Liver (tissue), 9 donors: ENCODE data around the gene ANGPT4. TPM values are rescaled to one million over a fixed set of nuclear protein-coding genes. Genes with fewer than 3 reads are reported as not detected.

Experiments used
- DNase-seq: peaks from one replicate; pipeline ENCODE4 v3.0.0-alpha.2; 2017; ENCODE audit warnings: low spot score
- H3K27ac ChIP-seq, 2 donors: one replicate each; pipeline ENCODE4 v1.7.0; 2013; ENCODE audit warnings: inconsistent platforms in 2 of 2, low read length in 2 of 2, control low read depth in 1 of 2, low read depth in 1 of 2, mild to moderate bottlenecking in 1 of 2
- H3K27me3 ChIP-seq, 4 donors: one replicate each; pipeline versions ENCODE4 v1.6.1 to v1.7.0; 2013; ENCODE audit warnings: low read length in 3 of 4, inconsistent platforms in 1 of 4, mild to moderate bottlenecking in 1 of 4, moderate library complexity in 1 of 4; ENCODE audit not compliant: control insufficient read depth in 4 of 4, insufficient read depth in 4 of 4
- H3K36me3 ChIP-seq, 4 donors: one replicate each; pipeline versions ENCODE4 v1.6.1 to v1.7.0; 2013; ENCODE audit warnings: low read length in 3 of 4, mild to moderate bottlenecking in 3 of 4, low read depth in 1 of 4, moderate library complexity in 1 of 4; ENCODE audit not compliant: control insufficient read depth in 4 of 4, insufficient read depth in 3 of 4
- H3K4me1 ChIP-seq, 4 donors: one replicate each; pipeline versions ENCODE4 v1.6.1 to v1.7.0; 2013; ENCODE audit warnings: low read length in 3 of 4, mild to moderate bottlenecking in 3 of 4, moderate library complexity in 1 of 4; ENCODE audit not compliant: control insufficient read depth in 4 of 4, insufficient read depth in 4 of 4
- H3K4me3 ChIP-seq, 3 donors: one replicate each; pipeline versions ENCODE4 v1.6.1 to v1.7.0; 2013; ENCODE audit warnings: low read length in 3 of 3, control low read depth in 1 of 3, low read depth in 1 of 3, mild to moderate bottlenecking in 1 of 3
- H3K9ac ChIP-seq, 2 donors: one replicate each; pipeline ENCODE4 v1.7.0; 2013; ENCODE audit warnings: low read length in 2 of 2, mild to moderate bottlenecking in 2 of 2, moderate library complexity in 2 of 2, control low read depth in 1 of 2, low read depth in 1 of 2
- H3K9me3 ChIP-seq, 4 donors: one replicate each; pipeline versions ENCODE4 v1.6.1 to v1.7.0; 2013; ENCODE audit warnings: low read length in 3 of 4; ENCODE audit not compliant: control insufficient read depth in 4 of 4
- EGR1 ChIP-seq, 2 donors: IDR thresholded peaks; 2 replicates each; pipeline ENCODE4 v1.6.1; 2016 to 2018; ENCODE audit warnings: antibody characterized with exemption in 2 of 2, low read depth in 2 of 2
- FOXA1 ChIP-seq: IDR thresholded peaks from 2 replicates; pipeline ENCODE4 v1.6.1; 2016; ENCODE audit warnings: antibody characterized with exemption
- FOXA2 ChIP-seq: IDR thresholded peaks from 2 replicates; pipeline ENCODE4 v1.6.1; 2016; ENCODE audit warnings: antibody characterized with exemption
- GABPA ChIP-seq, 2 donors: IDR thresholded peaks in 1 of 2; conservative IDR thresholded peaks in 1 of 2; 2 replicates each; pipeline ENCODE4 v1.6.1; 2016; ENCODE audit warnings: antibody characterized with exemption in 2 of 2, mild to moderate bottlenecking in 1 of 2, moderate library complexity in 1 of 2
- HNF4G ChIP-seq: IDR thresholded peaks from 2 replicates; pipeline ENCODE4 v1.6.1; 2016; ENCODE audit warnings: antibody characterized with exemption
- JUND ChIP-seq, 2 donors: IDR thresholded peaks; 2 replicates each; pipeline ENCODE4 v1.6.1; 2016; ENCODE audit warnings: antibody characterized with exemption in 2 of 2
- NR2F2 ChIP-seq: IDR thresholded peaks from 2 replicates; pipeline ENCODE4 v1.6.1; 2016; ENCODE audit warnings: antibody characterized with exemption
- RAD21 ChIP-seq, 2 donors: IDR thresholded peaks; 2 replicates each; pipeline ENCODE4 v1.6.1; 2016; ENCODE audit warnings: antibody characterized with exemption in 2 of 2, mild to moderate bottlenecking in 2 of 2
- SP1 ChIP-seq: IDR thresholded peaks from 2 replicates; pipeline ENCODE4 v1.6.1; 2018; ENCODE audit warnings: antibody characterized with exemption, mild to moderate bottlenecking
- TAF1 ChIP-seq: conservative IDR thresholded peaks from 2 replicates; pipeline ENCODE4 v1.6.1; 2016; ENCODE audit warnings: antibody characterized with exemption, mild to moderate bottlenecking
- YY1 ChIP-seq: IDR thresholded peaks from 2 replicates; pipeline ENCODE4 v1.6.1; 2016; ENCODE audit warnings: antibody characterized with exemption, mild to moderate bottlenecking
- WGBS: extraction: QIAGEN DNeasy Blood & Tissue Kit; methylation state at CpG from one replicate; pipeline ENCODE4 v1.1.7; 2013; 5-methylcytosine and 5-hydroxymethylcytosine counted together
- polyA plus RNA-seq, 2 donors: library from polyadenylated mRNA; stranded (reverse) in 1 of 2; unstranded in 1 of 2; fragments of 200-250 nt in 1 of 2; fragments of >200 nt in 1 of 2; fragmentation: Nextera tagmentation in 1 of 2; extraction: Ambion mirVana in 1 of 2; gene quantifications; one replicate each; pipeline versions ENCODE4 v1.2.1 to v1.2.3, GENCODE V29; 2013 to 2015
- total RNA-seq, 2 donors: library from RNA; depleted of rRNA; stranded (reverse); fragments of >200 nt; gene quantifications; one replicate each; pipeline ENCODE4 v1.2.3, GENCODE V29; 2014
- TF ChIP-seq, protein P1 (sequence below): IDR thresholded peaks from 2 replicates; pipeline ENCODE4 v1.6.1; 2016; ENCODE audit warnings: antibody characterized with exemption
- TF ChIP-seq, protein P2 (sequence below): fragments of 150-350 bp; IDR thresholded peaks from 2 replicates; pipeline ENCODE4 v1.5.1; 2017; ENCODE audit warnings: improper control_type of control experiment, low read depth, low read length; ENCODE audit not compliant: missing input control
- TF ChIP-seq, protein P3 (sequence below): IDR thresholded peaks from 2 replicates; pipeline ENCODE4 v1.6.1; 2016; ENCODE audit warnings: antibody characterized with exemption
- TF ChIP-seq, protein P4 (sequence below): IDR thresholded peaks from 2 replicates; pipeline ENCODE4 v1.6.1; 2016; ENCODE audit warnings: antibody characterized with exemption, mild to moderate bottlenecking
- TF ChIP-seq, protein P5 (sequence below): IDR thresholded peaks from 2 replicates; pipeline ENCODE4 v1.6.1; 2016; ENCODE audit warnings: antibody characterized with exemption
- donor health status: healthy.
- donor health status: healthy.
- donor health status: healthy.
- donor health status: healthy.
- donor health status: healthy.

The ANGPT4 gene
- total and polyA plus RNA-seq, 4 donors: 0.05 to 0.13 (median 0.08) TPM

DNA sequence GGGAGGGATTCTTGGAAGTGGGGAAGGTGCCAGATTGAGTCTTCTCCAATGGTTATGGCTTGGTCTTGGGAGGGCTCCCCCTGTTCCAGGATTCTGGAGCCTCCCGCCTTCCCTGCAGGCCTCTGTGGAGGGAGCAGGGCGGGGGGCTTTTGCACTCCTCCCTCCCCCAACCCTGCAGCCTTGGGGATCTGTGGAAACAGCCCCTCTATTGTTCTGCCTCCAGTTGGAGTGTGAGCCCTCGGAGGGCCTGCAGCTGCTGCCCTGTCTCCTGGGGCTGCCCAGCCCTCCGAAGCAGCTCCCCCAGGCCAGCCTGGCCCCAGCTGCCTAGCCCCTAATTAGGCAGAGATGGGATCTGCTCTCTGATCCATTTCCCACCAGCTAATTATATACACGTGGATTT, 67.9 kb downstream of the ANGPT4 start:
- Histone ChIP-seq H3K4me3 (no peak overlapping the region), H3K9ac (no peak overlapping the region), H3K27me3 (no peaks in the 10 kb centered on the region), H3K9me3 (no peaks in the 10 kb centered on the region), H3K4me1 (peaks cover 0 to 14% (median 0%) of the 10 kb centered on the region in 4 donors), H3K36me3 (peaks cover 0 to 3% (median 0%) of the 10 kb centered on the region in 4 donors), H3K27ac (no peak overlapping the region)
- DNase-seq: no peak
- no peak for TF ChIP-seq TAF1
- 95% methylated on average over 5 of the region's 5 CpGs for WGBS

DNA sequence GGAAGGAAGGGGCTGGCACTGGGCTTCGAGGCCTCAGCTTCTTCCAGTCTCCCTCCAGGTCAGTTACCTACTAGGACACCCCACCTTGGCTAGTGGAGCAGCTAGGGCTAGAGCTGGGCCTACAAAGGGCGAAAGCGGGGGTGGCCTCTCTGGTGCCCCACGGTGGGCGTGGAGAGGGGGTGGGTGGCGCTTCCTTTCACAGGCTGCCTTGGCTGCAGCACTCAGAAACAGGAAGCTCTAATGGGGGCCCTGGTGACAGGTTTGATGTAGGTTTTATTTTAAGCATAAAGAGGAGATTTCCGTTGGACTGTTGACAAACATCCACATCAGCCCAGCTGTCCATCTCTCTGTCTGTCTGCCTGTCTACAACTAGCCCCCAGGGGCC, 69.2 kb downstream of the ANGPT4 start:
- DNase-seq: peak; percentile 43
- no peaks in the 10 kb centered on the region for H3K27me3 ChIP-seq
- no peaks in the 10 kb centered on the region for H3K9me3 ChIP-seq
- H3K36me3 ChIP-seq: peaks cover 0 to 3% (median 0%) of the 10 kb centered on the region in 4 donors
- H3K4me3 ChIP-seq: no peak overlapping the region
- peak overlapping the region in 1 of 2 donors; percentile 22 for H3K27ac ChIP-seq
- TF ChIP-seq JUND (IDR thresholded peaks at IDR 0.05) (no peak), FOXA1 (no peak), YY1 (no peak), FOXA2 (no peak), HNF4G (no peak), NR2F2 (no peak), EGR1 (IDR thresholded peaks at IDR 0.05; ENCODE audit: low read depth in 2 of 2) (no peak), GABPA (IDR thresholded peaks at IDR 0.05 in 1 of 2, conservative IDR thresholded peaks at IDR 0.05 in 1 of 2) (no peak), RAD21 (IDR thresholded peaks at IDR 0.05) (no peak), SP1 (no peak)
- TF ChIP-seq, protein P1, sequence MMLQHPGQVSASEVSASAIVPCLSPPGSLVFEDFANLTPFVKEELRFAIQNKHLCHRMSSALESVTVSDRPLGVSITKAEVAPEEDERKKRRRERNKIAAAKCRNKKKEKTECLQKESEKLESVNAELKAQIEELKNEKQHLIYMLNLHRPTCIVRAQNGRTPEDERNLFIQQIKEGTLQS: no peak
- TF ChIP-seq, protein P2, sequence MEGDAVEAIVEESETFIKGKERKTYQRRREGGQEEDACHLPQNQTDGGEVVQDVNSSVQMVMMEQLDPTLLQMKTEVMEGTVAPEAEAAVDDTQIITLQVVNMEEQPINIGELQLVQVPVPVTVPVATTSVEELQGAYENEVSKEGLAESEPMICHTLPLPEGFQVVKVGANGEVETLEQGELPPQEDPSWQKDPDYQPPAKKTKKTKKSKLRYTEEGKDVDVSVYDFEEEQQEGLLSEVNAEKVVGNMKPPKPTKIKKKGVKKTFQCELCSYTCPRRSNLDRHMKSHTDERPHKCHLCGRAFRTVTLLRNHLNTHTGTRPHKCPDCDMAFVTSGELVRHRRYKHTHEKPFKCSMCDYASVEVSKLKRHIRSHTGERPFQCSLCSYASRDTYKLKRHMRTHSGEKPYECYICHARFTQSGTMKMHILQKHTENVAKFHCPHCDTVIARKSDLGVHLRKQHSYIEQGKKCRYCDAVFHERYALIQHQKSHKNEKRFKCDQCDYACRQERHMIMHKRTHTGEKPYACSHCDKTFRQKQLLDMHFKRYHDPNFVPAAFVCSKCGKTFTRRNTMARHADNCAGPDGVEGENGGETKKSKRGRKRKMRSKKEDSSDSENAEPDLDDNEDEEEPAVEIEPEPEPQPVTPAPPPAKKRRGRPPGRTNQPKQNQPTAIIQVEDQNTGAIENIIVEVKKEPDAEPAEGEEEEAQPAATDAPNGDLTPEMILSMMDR: no peak
- TF ChIP-seq, protein P3, sequence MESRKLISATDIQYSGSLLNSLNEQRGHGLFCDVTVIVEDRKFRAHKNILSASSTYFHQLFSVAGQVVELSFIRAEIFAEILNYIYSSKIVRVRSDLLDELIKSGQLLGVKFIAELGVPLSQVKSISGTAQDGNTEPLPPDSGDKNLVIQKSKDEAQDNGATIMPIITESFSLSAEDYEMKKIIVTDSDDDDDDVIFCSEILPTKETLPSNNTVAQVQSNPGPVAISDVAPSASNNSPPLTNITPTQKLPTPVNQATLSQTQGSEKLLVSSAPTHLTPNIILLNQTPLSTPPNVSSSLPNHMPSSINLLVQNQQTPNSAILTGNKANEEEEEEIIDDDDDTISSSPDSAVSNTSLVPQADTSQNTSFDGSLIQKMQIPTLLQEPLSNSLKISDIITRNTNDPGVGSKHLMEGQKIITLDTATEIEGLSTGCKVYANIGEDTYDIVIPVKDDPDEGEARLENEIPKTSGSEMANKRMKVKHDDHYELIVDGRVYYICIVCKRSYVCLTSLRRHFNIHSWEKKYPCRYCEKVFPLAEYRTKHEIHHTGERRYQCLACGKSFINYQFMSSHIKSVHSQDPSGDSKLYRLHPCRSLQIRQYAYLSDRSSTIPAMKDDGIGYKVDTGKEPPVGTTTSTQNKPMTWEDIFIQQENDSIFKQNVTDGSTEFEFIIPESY: no peak
- TF ChIP-seq, protein P4, sequence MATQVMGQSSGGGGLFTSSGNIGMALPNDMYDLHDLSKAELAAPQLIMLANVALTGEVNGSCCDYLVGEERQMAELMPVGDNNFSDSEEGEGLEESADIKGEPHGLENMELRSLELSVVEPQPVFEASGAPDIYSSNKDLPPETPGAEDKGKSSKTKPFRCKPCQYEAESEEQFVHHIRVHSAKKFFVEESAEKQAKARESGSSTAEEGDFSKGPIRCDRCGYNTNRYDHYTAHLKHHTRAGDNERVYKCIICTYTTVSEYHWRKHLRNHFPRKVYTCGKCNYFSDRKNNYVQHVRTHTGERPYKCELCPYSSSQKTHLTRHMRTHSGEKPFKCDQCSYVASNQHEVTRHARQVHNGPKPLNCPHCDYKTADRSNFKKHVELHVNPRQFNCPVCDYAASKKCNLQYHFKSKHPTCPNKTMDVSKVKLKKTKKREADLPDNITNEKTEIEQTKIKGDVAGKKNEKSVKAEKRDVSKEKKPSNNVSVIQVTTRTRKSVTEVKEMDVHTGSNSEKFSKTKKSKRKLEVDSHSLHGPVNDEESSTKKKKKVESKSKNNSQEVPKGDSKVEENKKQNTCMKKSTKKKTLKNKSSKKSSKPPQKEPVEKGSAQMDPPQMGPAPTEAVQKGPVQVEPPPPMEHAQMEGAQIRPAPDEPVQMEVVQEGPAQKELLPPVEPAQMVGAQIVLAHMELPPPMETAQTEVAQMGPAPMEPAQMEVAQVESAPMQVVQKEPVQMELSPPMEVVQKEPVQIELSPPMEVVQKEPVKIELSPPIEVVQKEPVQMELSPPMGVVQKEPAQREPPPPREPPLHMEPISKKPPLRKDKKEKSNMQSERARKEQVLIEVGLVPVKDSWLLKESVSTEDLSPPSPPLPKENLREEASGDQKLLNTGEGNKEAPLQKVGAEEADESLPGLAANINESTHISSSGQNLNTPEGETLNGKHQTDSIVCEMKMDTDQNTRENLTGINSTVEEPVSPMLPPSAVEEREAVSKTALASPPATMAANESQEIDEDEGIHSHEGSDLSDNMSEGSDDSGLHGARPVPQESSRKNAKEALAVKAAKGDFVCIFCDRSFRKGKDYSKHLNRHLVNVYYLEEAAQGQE: no peak
- TF ChIP-seq, protein P5, sequence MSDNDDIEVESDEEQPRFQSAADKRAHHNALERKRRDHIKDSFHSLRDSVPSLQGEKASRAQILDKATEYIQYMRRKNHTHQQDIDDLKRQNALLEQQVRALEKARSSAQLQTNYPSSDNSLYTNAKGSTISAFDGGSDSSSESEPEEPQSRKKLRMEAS: no peak
- 76% methylated on average over 7 of the region's 7 CpGs for WGBS
- H3K9ac ChIP-seq: no peak overlapping the region
- H3K4me1 ChIP-seq: peaks cover 0 to 14% (median 0%) of the 10 kb centered on the region in 4 donors
